K562 (cell line): Measurements from ENCODE around the gene NUAK1. TPM values are rescaled to one million over a fixed set of nuclear protein-coding genes. Genes with fewer than 3 reads are reported as not detected.

ENCODE experiments used
- ATAC-seq: fragments of 200-7000 bp; cut with Tn5 transposase; 3 replicates; pipeline ENCODE4 v1.9.1; 2020; ENCODE audit warnings: moderate library complexity
- Bru-seq: library from RNA; stranded (reverse); fragments of 400-500 nt; gene quantifications from one replicate; lab custom pipeline; 2021; lab: Mats Ljungman, UMichigan
- BruChase-seq, 2 experiments: library from RNA; stranded (reverse); fragments of 400-500 nt; gene quantifications; one replicate each; lab custom pipeline; 2021; lab: Mats Ljungman, UMichigan
- BruUV-seq: library from RNA; stranded (reverse); fragments of 400-500 nt; replicated peaks from 2 replicates; lab custom pipeline; 2021; lab: Mats Ljungman, UMichigan
- CTCF ChIA-PET: fragments of 300-600 bp; formaldehyde crosslinking; extraction: SDS; loops from one replicate; lab custom pipeline; 2021; ENCODE audit warnings: low intra/inter-chr PET ratio; lab: Yijun Ruan, JAX
- POLR2A ChIA-PET: fragments of 300-600, 350-650 bp; sonication (Branson Sonifier 250); formaldehyde crosslinking; extraction: SDS; loops from one replicate; lab custom pipeline; 2021; ENCODE audit warnings: antibody characterized with exemption, inconsistent platforms; lab: Yijun Ruan, JAX
- DNase-seq, 4 experiments: peaks; one replicate each; pipeline versions ENCODE4 v3.0.0 to v3.0.0-alpha.2; 2011 to 2018; ENCODE audit warnings: low spot score in 3 of 4, mixed read lengths in 3 of 4; ENCODE audit errors: extremely low read depth in 1 of 4
- FAIRE-seq: peaks from 2 replicates; lab custom pipeline; 2011; peaks lifted over from hg19 to GRCh38; lab: Jason Lieb, UNC
- H2AFZ ChIP-seq: 2 replicates; pipeline ENCODE4 v1.6.0; 2011; ENCODE audit warnings: low read depth, low read length, control low read depth, inconsistent platforms
- H3K27ac ChIP-seq: fragments of 200-600 bp; 3 replicates; pipeline ENCODE4 v1.8.0; 2011; ENCODE audit warnings: low read depth, mild to moderate bottlenecking, control low read depth, inconsistent platforms, low read length, moderate library complexity, mixed read lengths; ENCODE audit errors: extremely low read depth
- H3K27me3 ChIP-seq, 2 experiments: fragments of 300-600 bp in 1 of 2; 2 replicates in 1 of 2; 3 replicates in 1 of 2; pipeline versions ENCODE4 v1.6.0 to v1.8.0; 2011; ENCODE audit warnings: inconsistent platforms in 2 of 2, low read length in 2 of 2, mild to moderate bottlenecking in 1 of 2, mixed read lengths in 1 of 2, moderate library complexity in 1 of 2; ENCODE audit not compliant: control insufficient read depth in 2 of 2, insufficient read depth in 2 of 2
- H3K36me3 ChIP-seq: fragments of 300-600 bp; 3 replicates; pipeline ENCODE4 v1.8.0; 2011; ENCODE audit warnings: mild to moderate bottlenecking, low read length, inconsistent platforms; ENCODE audit not compliant: control insufficient read depth, insufficient read depth
- H3K4me1 ChIP-seq, 2 experiments: fragments of 200-600 bp in 1 of 2; replicated peaks in 1 of 2; 2 replicates in 1 of 2; 3 replicates in 1 of 2; pipeline versions ENCODE4 v1.5.1 to v1.8.0; 2011; ENCODE audit warnings: inconsistent platforms in 2 of 2, low read length in 2 of 2, mild to moderate bottlenecking in 1 of 2, mixed read lengths in 1 of 2, moderate library complexity in 1 of 2; ENCODE audit not compliant: control insufficient read depth in 2 of 2, insufficient read depth in 2 of 2
- H3K4me2 ChIP-seq: 2 replicates; pipeline ENCODE4 v1.6.1; 2011; ENCODE audit warnings: low read length, control low read depth, inconsistent platforms, mixed read lengths; ENCODE audit not compliant: insufficient read depth
- H3K4me3 ChIP-seq: fragments of 200-600 bp; sonication (generic), shearing (Covaris generic); 2 replicates; pipeline ENCODE4 v1.5.1; 2016; ENCODE audit warnings: control low read depth, inconsistent platforms
- H3K79me2 ChIP-seq: fragments of 200-600 bp; 3 replicates; pipeline ENCODE4 v1.8.0; 2011; ENCODE audit warnings: low read length, inconsistent platforms; ENCODE audit not compliant: control insufficient read depth, insufficient read depth
- H3K9ac ChIP-seq, 2 experiments: 2 replicates each; pipeline versions ENCODE4 v1.6.0 to v1.6.1; 2011; ENCODE audit warnings: low read depth in 2 of 2, low read length in 2 of 2, control low read depth in 1 of 2, inconsistent platforms in 1 of 2, mild to moderate bottlenecking in 1 of 2, mixed read lengths in 1 of 2; ENCODE audit not compliant: insufficient read depth in 1 of 2
- H3K9me1 ChIP-seq: one replicate; pipeline ENCODE4 v1.6.0; 2011; ENCODE audit warnings: inconsistent platforms, mild to moderate bottlenecking, low read length, moderate library complexity; ENCODE audit not compliant: control insufficient read depth, insufficient read depth
- H3K9me3 ChIP-seq: replicated peaks from 2 replicates; pipeline ENCODE4 v1.5.1; 2011; ENCODE audit warnings: low read depth, low read length, inconsistent platforms; ENCODE audit not compliant: control insufficient read depth, insufficient read depth
- H4K20me1 ChIP-seq: replicated peaks from 2 replicates; pipeline ENCODE4 v1.6.1; 2011; ENCODE audit warnings: low read length, inconsistent platforms, mixed read lengths; ENCODE audit not compliant: control insufficient read depth, insufficient read depth
- EZH2 ChIP-seq: IDR thresholded peaks from 2 replicates; pipeline ENCODE4 v1.6.1; 2012; ENCODE audit warnings: low read depth, mild to moderate bottlenecking, inconsistent platforms, low read length, borderline replicate concordance
- GATAD2B ChIP-seq: fragments of 450-650 bp; IDR thresholded peaks from 2 replicates; pipeline ENCODE4 v1.6.1; 2017; ENCODE audit warnings: mild to moderate bottlenecking, borderline replicate concordance
- LEF1 ChIP-seq: fragments of 450-650 bp; IDR thresholded peaks from 2 replicates; pipeline ENCODE4 v1.6.1; 2016; ENCODE audit warnings: mild to moderate bottlenecking
- MCM5 ChIP-seq: fragments of 450-650 bp; IDR thresholded peaks from 2 replicates; pipeline ENCODE4 v1.6.1; 2016; ENCODE audit warnings: low read depth
- MYBL2 ChIP-seq, 2 experiments: fragments of 450-650 bp in 1 of 2; sonication (generic) in 1 of 2; formaldehyde crosslinking in 1 of 2; IDR thresholded peaks; 2 replicates each; pipeline versions ENCODE4 v1.6.1 to v1.8.1; 2017 to 2022; ENCODE audit warnings: borderline replicate concordance in 1 of 2, inconsistent platforms in 1 of 2, low read depth in 1 of 2, mild to moderate bottlenecking in 1 of 2, missing genetic modification reagents in 1 of 2, moderate library complexity in 1 of 2
- NR4A1 ChIP-seq, 2 experiments: fragments of 250-450 bp in 1 of 2; fragments of 450-650 bp in 1 of 2; sonication (Bioruptor Pico) in 1 of 2; IDR thresholded peaks; 2 replicates each; pipeline versions ENCODE4 v1.4.0 to v1.6.1; 2016 to 2020; ENCODE audit warnings: mild to moderate bottlenecking in 2 of 2, missing compliant biosample characterization in 1 of 2, missing genetic modification characterization in 1 of 2, moderate library complexity in 1 of 2
- POLR2AphosphoS2 ChIP-seq: IDR thresholded peaks from 2 replicates; pipeline ENCODE4 v1.6.1; 2012; ENCODE audit warnings: low read length, improper control_type of control experiment
- PYGO2 ChIP-seq: fragments of 450-650 bp; IDR thresholded peaks from 2 replicates; pipeline ENCODE4 v1.6.1; 2016; ENCODE audit warnings: mild to moderate bottlenecking, missing genetic modification characterization, moderate library complexity, missing compliant biosample characterization
- ZNF384 ChIP-seq: IDR thresholded peaks from 2 replicates; pipeline ENCODE4 v1.6.1; 2012; ENCODE audit warnings: low read depth, low read length, improper control_type of control experiment
- WGBS: fragments of 100-300 bp; shearing (Covaris generic); methylation state at CpG from one replicate; pipeline ENCODE4 v1.1.6; 2016; ENCODE audit warnings: low coverage, mixed read lengths; ENCODE audit not compliant: insufficient coverage; ENCODE audit errors: missing lambda C conversion rate; 5-methylcytosine and 5-hydroxymethylcytosine counted together
- in situ Hi-C: fragments of 300-500 bp; cut with MboI; formaldehyde crosslinking; loops from 4 replicates; pipeline ENCODE4 v1.15.0; 2018; ENCODE audit warnings: inconsistent platforms, mixed read lengths
- intact Hi-C: fragments of 100-400 bp; cut with micrococcal nuclease; formaldehyde crosslinking; loops from 2 replicates; pipeline ENCODE4 v1.14.2; 2022
- long read RNA-seq, 3 experiments: library from polyadenylated mRNA in 2 of 3; library from RNA in 1 of 3; unstranded in 2 of 3; stranded (forward) in 1 of 3; transcript quantifications; one replicate each; pipeline ENCODE4 v2.0.0, GENCODE V29; 2019 to 2022
- polyA minus RNA-seq, 3 experiments: library from RNA; depleted of rRNA, polyadenylated mRNA; stranded (reverse); fragments of >200 nt; gene quantifications; 2 replicates each; pipeline ENCODE4 v1.2.3, GENCODE V29; 2011
- polyA plus RNA-seq, 8 experiments: library from polyadenylated mRNA; depleted of rRNA in 4 of 8; stranded (reverse) in 5 of 8; unstranded in 3 of 8; fragments of >200 nt; fragmentation: Nextera tagmentation in 2 of 8; fragmentation: Illumina TruSeq in 1 of 8; extraction: Ambion mirVana in 2 of 8; extraction: Trizol in 1 of 8; gene quantifications; 2 replicates each; pipeline versions ENCODE4 v1.2.1 to v1.2.3, GENCODE V29; 2011 to 2014; ENCODE audit warnings: inconsistent platforms in 1 of 8, missing spikeins in 1 of 8
- total RNA-seq, 7 experiments: library from RNA; depleted of rRNA in 6 of 7; stranded (reverse); fragments of >200 nt in 6 of 7; fragmentation: Illumina TruSeq in 2 of 7; extraction: Trizol in 2 of 7; gene quantifications; 2 replicates each; pipeline versions ENCODE4 v1.2.1 to v1.2.3, GENCODE V29; 2011 to 2021; ENCODE audit warnings: low replicate concordance in 1 of 7
- TF ChIP-seq, protein P1 (sequence below): fragments of 250-450 bp; sonication (Bioruptor Pico); IDR thresholded peaks from 2 replicates; pipeline ENCODE4 v1.8.0; 2021; ENCODE audit warnings: mild to moderate bottlenecking, moderate library complexity
- TF ChIP-seq, protein P2 (sequence below): fragments of 250-450 bp; sonication (Bioruptor Pico); IDR thresholded peaks from 2 replicates; pipeline ENCODE4 v1.5.0; 2021; ENCODE audit warnings: mild to moderate bottlenecking, moderate library complexity

NUAK1 gene
- total RNA-seq (2011; cell fraction: chromatin; rRNA removed; ENCODE audit: low replicate concordance) = not detected in 2 replicates
- not detected in 2 replicates for total RNA-seq (2011; cell fraction: nucleolus; rRNA removed)
- total RNA-seq (2011; cell fraction: nucleoplasm; rRNA removed) = not detected in 2 replicates
- total RNA-seq (2014; rRNA removed) (not detected in 2 replicates), total RNA-seq (2014; rRNA removed; fragmentation: Illumina TruSeq; extraction: Trizol) (not detected in 2 replicates), total RNA-seq (2015; rRNA removed; fragmentation: Illumina TruSeq; extraction: Trizol) (not detected in 2 replicates), total RNA-seq (2021) (0.02 TPM in 2 replicates), polyA plus RNA-seq (2011; rRNA removed) (not detected in 2 replicates), polyA plus RNA-seq (2014; fragmentation: Illumina TruSeq; extraction: Trizol) (not detected in 2 replicates), polyA plus RNA-seq (2014; fragmentation: Nextera tagmentation; extraction: Ambion mirVana) (not detected), polyA plus RNA-seq (2014; rRNA removed) (not detected in 2 replicates), polyA minus RNA-seq (2011; rRNA and poly(A)+ RNA removed) (not detected in 2 replicates), Bru-seq, nascent RNA (percentile 9 among the genes with signal in this experiment), BruChase-seq, experiment 1, labeled RNA remaining after a 2-hour chase (percentile 9 among the genes with signal in this experiment), BruChase-seq, experiment 2, labeled RNA remaining after a 6-hour chase (percentile 12 among the genes with signal in this experiment)
- 0.22 TPM in 1 of 2 replicates, not detected in the other for polyA plus RNA-seq (2011; cell fraction: cytosol; rRNA removed)
- polyA plus RNA-seq (2011; cell fraction: nucleus; rRNA removed) = not detected in 2 replicates
- polyA plus RNA-seq (2012) = not detected in 2 replicates
- not detected in 2 replicates for polyA minus RNA-seq (2011; cell fraction: cytosol; rRNA and poly(A)+ RNA removed)
- polyA minus RNA-seq (2011; cell fraction: nucleus; rRNA and poly(A)+ RNA removed) = not detected in 2 replicates
- long read RNA-seq, experiment 1 = 0 reads
- long read RNA-seq, experiment 2 = 0 reads
- long read RNA-seq, experiment 3 = 0 reads

DNA sequence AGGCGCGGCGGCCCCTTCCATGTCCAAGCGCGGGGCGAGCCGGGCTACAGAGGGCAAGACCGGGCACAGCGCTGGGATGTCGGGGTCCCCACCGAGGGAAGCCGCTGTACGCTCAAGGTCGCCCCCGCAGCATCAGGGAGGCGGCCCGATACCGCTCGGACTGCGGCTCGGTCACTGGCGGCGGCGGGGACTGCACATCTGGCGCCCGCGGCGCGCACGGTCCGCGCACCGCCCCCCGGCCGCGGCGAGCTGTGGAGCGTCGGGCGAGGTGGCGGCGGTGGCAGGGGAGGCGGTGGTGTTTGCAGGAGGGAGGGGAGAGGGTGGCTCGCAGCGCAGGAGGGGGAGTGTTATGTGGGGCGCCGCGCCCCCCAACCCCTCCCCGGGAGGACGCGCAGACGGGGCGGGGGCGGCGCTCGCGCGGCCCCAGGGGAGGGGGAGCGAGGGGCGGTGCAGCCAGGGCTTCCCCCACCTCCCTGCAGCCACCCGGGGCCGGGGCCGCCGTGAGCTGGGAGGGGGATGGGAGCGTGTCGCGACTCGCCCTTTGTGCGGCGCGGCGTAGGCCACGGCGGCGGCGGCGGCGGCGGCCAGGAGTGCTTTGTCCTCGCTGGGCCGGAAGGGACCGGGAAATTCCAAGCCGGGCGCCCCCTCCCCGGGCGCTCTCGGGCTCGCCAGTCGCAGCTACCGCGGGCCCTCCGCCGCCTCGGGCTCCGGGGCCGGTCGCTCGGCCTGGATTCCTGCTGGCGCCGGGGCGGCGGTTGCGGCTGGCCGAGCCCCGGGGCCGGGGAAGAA is at the start of gene NUAK1:
Gene NUAK1 (minus strand): TSS at position 322 of the 789 bp plus-strand sequence. CDS start 301 bp downstream, at position 21.
- FAIRE-seq = no peak
- no peak within 1 kb of the TSS for H2AFZ ChIP-seq
- 0 out of 2 replicates have a peak, but pooled peaks cover 3% of the 10 kb centered on the region for H4K20me1 ChIP-seq
- H3K4me2 ChIP-seq = no peak within 1 kb of the TSS
- no peaks in the 10 kb centered on the region; a peak in 1 of 5 replicates for H3K4me1 ChIP-seq
- peaks cover 2 to 14% of the 10 kb centered on the region in 2 experiments for H3K27me3 ChIP-seq
- intact Hi-C loops (loop anchor here (10.0 kb wide), 1 partner anchor 194 kb away; no protein-coding TSS in a partner anchor), in situ Hi-C loops (no loop called here)
- DNase-seq = no peak
- no peaks in the 10 kb centered on the region for H3K36me3 ChIP-seq
- H3K4me3 ChIP-seq = no peak within 1 kb of the TSS
- H3K27ac ChIP-seq = no peak within 1 kb of the TSS
- no peaks in the 10 kb centered on the region for H3K79me2 ChIP-seq
- H3K9me3 ChIP-seq = no peaks in the 10 kb centered on the region
- POLR2A ChIA-PET = no interaction called here
- WGBS = 54% methylated on average over 22 of the region's 106 CpGs
- H3K9ac ChIP-seq = no peak within 1 kb of the TSS
- ATAC-seq = no peak
- no TSS peak for BruUV-seq
- CTCF ChIA-PET = interaction anchor here (4.0 kb wide), 1 partner anchor 718 kb away, joined by 33 read pairs; no protein-coding TSS in a partner anchor
- no peaks in the 10 kb centered on the region for H3K9me1 ChIP-seq
- TF ChIP-seq, protein P1, sequence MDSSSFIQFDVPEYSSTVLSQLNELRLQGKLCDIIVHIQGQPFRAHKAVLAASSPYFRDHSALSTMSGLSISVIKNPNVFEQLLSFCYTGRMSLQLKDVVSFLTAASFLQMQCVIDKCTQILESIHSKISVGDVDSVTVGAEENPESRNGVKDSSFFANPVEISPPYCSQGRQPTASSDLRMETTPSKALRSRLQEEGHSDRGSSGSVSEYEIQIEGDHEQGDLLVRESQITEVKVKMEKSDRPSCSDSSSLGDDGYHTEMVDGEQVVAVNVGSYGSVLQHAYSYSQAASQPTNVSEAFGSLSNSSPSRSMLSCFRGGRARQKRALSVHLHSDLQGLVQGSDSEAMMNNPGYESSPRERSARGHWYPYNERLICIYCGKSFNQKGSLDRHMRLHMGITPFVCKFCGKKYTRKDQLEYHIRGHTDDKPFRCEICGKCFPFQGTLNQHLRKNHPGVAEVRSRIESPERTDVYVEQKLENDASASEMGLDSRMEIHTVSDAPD (CRISPR knock-in tag) = no peak
- no peak for TF ChIP-seq GATAD2B
- no peak for TF ChIP-seq ZNF384
- no peak for TF ChIP-seq MYBL2 (IDR thresholded peaks at IDR 0.05; ENCODE audit: low read depth)
- no peak for TF ChIP-seq MYBL2 (CRISPR knock-in tag; IDR thresholded peaks at IDR 0.05; ENCODE audit: borderline replicate concordance)
- no peak for TF ChIP-seq NR4A1 (CRISPR knock-in tag; IDR thresholded peaks at IDR 0.05)
- TF ChIP-seq NR4A1 (tag; IDR thresholded peaks at IDR 0.05) = no peak
- TF ChIP-seq, protein P2, sequence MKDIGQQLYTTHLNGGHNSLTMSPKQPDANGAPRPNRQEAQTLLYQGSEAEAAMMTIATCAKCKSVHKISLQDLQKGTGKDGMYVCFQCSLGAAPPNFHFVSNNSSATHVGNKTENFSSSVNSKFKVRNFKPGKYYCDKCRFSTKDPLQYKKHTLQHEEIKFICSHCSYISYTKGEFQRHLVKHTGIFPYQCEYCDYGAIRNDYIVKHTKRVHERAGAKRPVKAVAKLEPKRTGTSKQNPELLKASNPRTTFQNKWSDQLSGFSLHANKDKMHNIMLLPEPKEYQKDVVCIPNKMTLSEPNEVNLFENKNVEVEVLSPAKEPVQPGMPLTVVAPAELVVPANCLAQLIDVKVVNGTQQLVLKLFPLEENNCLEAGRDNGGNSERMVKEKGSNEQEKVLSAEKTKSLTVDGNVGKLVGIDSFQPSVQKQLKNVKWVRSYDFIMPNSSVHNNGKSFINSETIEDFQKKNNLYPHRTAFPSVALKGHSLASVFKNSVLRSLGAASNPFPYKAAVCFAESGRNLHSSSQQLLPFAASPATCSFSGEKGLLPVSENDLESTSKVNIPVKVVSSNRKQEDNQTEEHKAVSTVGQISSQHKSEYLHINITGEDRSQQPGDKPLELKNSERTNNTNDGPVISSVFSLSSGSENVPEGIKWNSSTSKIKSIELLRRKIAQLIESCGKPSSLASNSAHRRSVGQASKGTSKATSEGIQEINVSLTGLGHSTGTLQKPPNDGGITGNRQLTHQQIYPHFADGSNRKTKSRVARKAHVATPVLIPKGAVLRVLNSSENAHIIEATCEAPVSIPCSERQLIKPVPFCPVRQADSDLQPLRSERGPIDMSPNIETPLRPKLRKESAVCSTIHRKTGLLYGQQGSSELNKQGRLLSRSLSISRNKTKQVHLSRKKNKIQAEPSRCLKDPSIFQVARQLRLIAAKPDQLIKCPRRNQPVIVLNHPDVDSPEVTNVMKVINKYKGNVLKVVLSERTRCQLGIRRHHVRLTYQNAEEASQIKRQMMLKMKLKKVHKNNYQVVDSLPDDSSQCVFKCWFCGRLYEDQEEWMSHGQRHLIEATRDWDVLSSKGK (CRISPR knock-in tag) = no peak
- TF ChIP-seq POLR2AphosphoS2 = no peak
- no peak for TF ChIP-seq MCM5
- TF ChIP-seq LEF1 = no peak
- no peak for TF ChIP-seq PYGO2 (tag)
- TF ChIP-seq EZH2 = no peak
